ENCODE results near the gene KBTBD8. TPM values are rescaled to one million over a fixed set of nuclear protein-coding genes. Genes with fewer than 3 reads are reported as not detected.

Gene KBTBD8
- total RNA-seq: 1 to 10 TPM; 7.1 to 7.7 TPM
- polyA plus RNA-seq (2013, experiment 1 of 2): 4.6 TPM
- 4.9 TPM for polyA plus RNA-seq (2013, experiment 2 of 2)
- total RNA-seq: 8.8 to 338 (median 29.8) reads per million in 172 experiments

DNA sequence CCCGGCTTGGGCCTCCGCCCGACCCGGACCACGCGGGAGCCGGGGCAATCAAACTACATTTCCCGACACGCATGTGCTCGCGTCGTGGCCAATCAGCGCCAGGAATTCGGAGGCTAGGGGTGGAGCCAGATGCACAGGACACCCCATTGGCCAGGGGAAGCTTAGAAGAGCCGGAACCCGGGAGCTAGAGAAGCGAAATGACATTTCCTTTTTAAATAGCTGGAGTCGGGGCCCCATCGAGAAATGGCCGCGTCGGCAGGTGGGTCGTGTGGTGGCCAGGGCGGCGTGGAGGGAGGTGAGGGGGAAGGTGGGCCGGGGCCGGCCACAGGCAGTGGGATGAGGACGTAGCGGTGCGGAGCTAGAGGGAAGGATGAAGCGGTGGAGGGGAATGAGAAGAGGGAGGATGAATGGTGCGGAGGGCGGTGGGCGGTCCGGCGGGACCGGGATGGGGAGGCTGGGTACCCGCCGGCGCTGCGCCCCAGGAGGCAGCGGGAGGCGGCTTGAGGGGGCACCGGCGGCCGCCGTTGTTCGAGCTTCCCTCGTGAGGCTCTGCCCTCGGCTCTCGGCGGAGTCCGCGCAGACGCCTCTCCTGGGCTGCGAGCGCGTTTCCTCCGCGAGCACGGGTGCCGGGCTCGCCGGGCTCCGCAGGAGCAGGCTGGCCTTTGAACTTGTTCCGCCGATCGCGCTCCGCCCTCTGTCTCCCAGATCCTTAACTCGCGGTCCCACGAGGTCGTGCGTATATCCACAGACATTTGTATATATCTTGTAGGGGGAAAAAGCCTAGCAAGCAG, at the start of gene KBTBD8:
Gene KBTBD8, plus strand, starts transcription at position 195 of the 791 bp plus-strand sequence. Its CDS starts 49 bp downstream, at position 244.
- DNase-seq: peak; percentile 7 to 99 (median 95)
- peaks cover 19% of the 10 kb centered on the region for H3K36me3 Mint-ChIP-seq (ENCODE audit: low read depth)
- H3K4me1 ChIP-seq (ENCODE audit: insufficient read depth, low read length): peaks cover 16% of the 10 kb centered on the region
- H3K4me3 ChIP-seq (ENCODE audit: low read length): peak within 1 kb of the TSS; percentile 73
- H3K27me3 ChIP-seq (ENCODE audit: control insufficient read depth in 1 of 2, insufficient read depth in 2 of 2, low read length in 2 of 2): peaks cover 0 to 18% of the 10 kb centered on the region in 2 experiments
- H3K27ac ChIP-seq (ENCODE audit: low read depth in 1 of 2, low read length in 2 of 2): peak within 1 kb of the TSS; percentile 53 to 67
- CTCF ChIA-PET: interaction anchor here (1.3 to 1.9 kb wide), 2 partner anchors 26 to 115 kb away, joined by 7 to 8 read pairs; no protein-coding TSS in a partner anchor
- peak within 1 kb of the TSS; percentile 89 for H3K27ac Mint-ChIP-seq
- intact Hi-C loops (cut with DNase I, micrococcal nuclease): loop anchor here (2.0 to 10.0 kb wide), 6 partner anchors 26 to 781 kb away; partner anchors contain the start of genes LRIG1 (in 1 of the 2) and SUCLG2 (in 1 of the 2)
- H3K4me1 Mint-ChIP-seq (ENCODE audit: low read depth): peaks cover 39% of the 10 kb centered on the region
- no peaks in the 10 kb centered on the region for H3K9me3 ChIP-seq (ENCODE audit: control insufficient read depth in 1 of 2, insufficient read depth in 1 of 2, low read length in 2 of 2)
- no peaks in the 10 kb centered on the region for H3K9me3 Mint-ChIP-seq
- peaks cover 1% of the 10 kb centered on the region for H3K36me3 ChIP-seq (ENCODE audit: insufficient read depth, low read length)
- TF ChIP-seq CTCF (IDR thresholded peaks at IDR 0.05): no peak
- POLR2A ChIA-PET: interaction anchor here (0.8 to 2.7 kb wide), 11 partner anchors 8 to 777 kb away, joined by 3 to 29 read pairs (median 4); partner anchors contain the start of genes SLC25A26 and SUCLG2
- H3K4me3 Mint-ChIP-seq: peak within 1 kb of the TSS; percentile 98
- ATAC-seq (ENCODE audit: poor library complexity): peak; percentile 94
- peaks cover 34% of the 10 kb centered on the region for H3K27me3 Mint-ChIP-seq

GRCh38 chr3:66948838-66949237, 49.3 kb upstream of the KBTBD8 start:
- H3K36me3 ChIP-seq (ENCODE audit: insufficient read depth, low read length): no peaks in the 10 kb centered on the region
- H3K9me3 Mint-ChIP-seq: no peaks in the 10 kb centered on the region
- intact Hi-C loops (cut with DNase I, micrococcal nuclease): no loop called here
- no peak overlapping the region for H3K27ac ChIP-seq (ENCODE audit: low read depth in 1 of 2, low read length in 2 of 2)
- POLR2A ChIA-PET: no interaction called here
- no peak overlapping the region for H3K27ac Mint-ChIP-seq
- ATAC-seq (ENCODE audit: poor library complexity) (no peak), DNase-seq (no peak)
- TF ChIP-seq CTCF (IDR thresholded peaks at IDR 0.05): no peak
- no peak overlapping the region for H3K4me3 ChIP-seq (ENCODE audit: low read length)
- H3K27me3 Mint-ChIP-seq: peaks cover 12% of the 10 kb centered on the region
- H3K27me3 ChIP-seq (ENCODE audit: control insufficient read depth in 1 of 2, insufficient read depth in 2 of 2, low read length in 2 of 2): no peaks in the 10 kb centered on the region
- no peaks in the 10 kb centered on the region for H3K4me1 ChIP-seq (ENCODE audit: insufficient read depth, low read length)
- no peak overlapping the region for H3K4me3 Mint-ChIP-seq
- no peaks in the 10 kb centered on the region for H3K4me1 Mint-ChIP-seq (ENCODE audit: low read depth)
- CTCF ChIA-PET: no interaction called here
- H3K9me3 ChIP-seq (ENCODE audit: control insufficient read depth in 1 of 2, insufficient read depth in 1 of 2, low read length in 2 of 2): no peaks in the 10 kb centered on the region
- H3K36me3 Mint-ChIP-seq (ENCODE audit: low read depth): no peaks in the 10 kb centered on the region

- DNase-seq (no peak), ATAC-seq (ENCODE audit: poor library complexity) (no peak)
- ChIA-PET CTCF (no interaction called here), POLR2A (no interaction called here)
- Mint-ChIP-seq H3K4me3 (no peak overlapping the region), H3K9me3 (no peaks in the 10 kb centered on the region), H3K27ac (no peak overlapping the region), H3K27me3 (peaks cover 9% of the 10 kb centered on the region), H3K36me3 (ENCODE audit: low read depth) (no peaks in the 10 kb centered on the region), H3K4me1 (ENCODE audit: low read depth) (no peaks in the 10 kb centered on the region)
- Histone ChIP-seq H3K9me3 (ENCODE audit: control insufficient read depth in 1 of 2, insufficient read depth in 1 of 2, low read length in 2 of 2) (no peaks in the 10 kb centered on the region), H3K27ac (ENCODE audit: low read depth in 1 of 2, low read length in 2 of 2) (no peak overlapping the region), H3K4me1 (ENCODE audit: insufficient read depth, low read length) (no peaks in the 10 kb centered on the region), H3K4me3 (ENCODE audit: low read length) (no peak overlapping the region), H3K27me3 (ENCODE audit: control insufficient read depth in 1 of 2, insufficient read depth in 2 of 2, low read length in 2 of 2) (peaks cover 0 to 4% of the 10 kb centered on the region in 2 experiments), H3K36me3 (ENCODE audit: insufficient read depth, low read length) (no peaks in the 10 kb centered on the region)
- intact Hi-C loops (cut with DNase I, micrococcal nuclease): no loop called here
- no peak for TF ChIP-seq CTCF (IDR thresholded peaks at IDR 0.05)
Observed at GRCh38 chr3:66949898-66950297, 48.2 kb upstream of the KBTBD8 start.
